GM20000 (cell line): ENCODE measurements around the gene ARF1.
A peak's percentile ranks its signal among the peaks of the same experiment; 100 is the strongest.

Experiments
- DNase-seq: peaks from one replicate; pipeline ENCODE4 v3.0.0; 2012; ENCODE audit warnings: low spot score
- CTCF ChIP-seq: IDR thresholded peaks from 2 replicates; pipeline ENCODE4 v1.5.1; 2012; ENCODE audit warnings: mild to moderate bottlenecking, control low read depth; ENCODE audit errors: extremely low read depth, missing control alignments

ARF1 gene

DNA sequence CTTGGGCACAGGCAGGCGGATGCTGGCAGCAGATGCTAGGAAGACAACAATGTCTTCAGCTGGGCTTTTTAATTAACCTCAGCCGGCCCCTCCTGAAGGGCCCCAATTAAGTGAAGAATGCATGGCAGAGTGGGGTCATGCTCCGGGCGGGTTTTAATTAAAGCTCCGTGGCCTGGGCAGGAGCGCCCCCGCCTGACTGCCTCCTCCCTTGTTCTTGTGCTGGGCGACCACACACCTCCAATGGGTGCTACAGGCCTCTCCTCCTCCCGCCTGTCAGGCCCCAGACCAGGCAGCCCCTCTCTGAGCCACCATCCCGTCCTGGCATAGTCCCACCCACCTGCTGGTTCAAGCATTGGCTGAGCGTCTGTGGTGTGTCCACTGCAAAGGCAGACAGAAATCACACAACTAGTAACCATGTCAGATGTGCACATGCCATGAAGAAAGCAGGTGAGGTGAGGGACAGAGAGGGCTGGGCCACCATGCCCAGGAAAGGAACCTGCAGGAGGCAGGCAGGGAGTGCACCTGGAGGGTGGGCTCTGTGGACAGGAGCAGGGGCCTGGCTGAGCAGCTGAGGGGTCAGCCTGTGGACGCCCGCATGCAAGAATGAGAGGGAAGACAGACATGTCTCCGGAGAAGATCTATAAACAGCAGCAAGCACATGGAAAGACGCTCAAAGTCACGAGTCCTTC lies 8.5 kb upstream of the ARF1 start:
- no peak for DNase-seq
- TF ChIP-seq CTCF: peak; percentile 35

DNA sequence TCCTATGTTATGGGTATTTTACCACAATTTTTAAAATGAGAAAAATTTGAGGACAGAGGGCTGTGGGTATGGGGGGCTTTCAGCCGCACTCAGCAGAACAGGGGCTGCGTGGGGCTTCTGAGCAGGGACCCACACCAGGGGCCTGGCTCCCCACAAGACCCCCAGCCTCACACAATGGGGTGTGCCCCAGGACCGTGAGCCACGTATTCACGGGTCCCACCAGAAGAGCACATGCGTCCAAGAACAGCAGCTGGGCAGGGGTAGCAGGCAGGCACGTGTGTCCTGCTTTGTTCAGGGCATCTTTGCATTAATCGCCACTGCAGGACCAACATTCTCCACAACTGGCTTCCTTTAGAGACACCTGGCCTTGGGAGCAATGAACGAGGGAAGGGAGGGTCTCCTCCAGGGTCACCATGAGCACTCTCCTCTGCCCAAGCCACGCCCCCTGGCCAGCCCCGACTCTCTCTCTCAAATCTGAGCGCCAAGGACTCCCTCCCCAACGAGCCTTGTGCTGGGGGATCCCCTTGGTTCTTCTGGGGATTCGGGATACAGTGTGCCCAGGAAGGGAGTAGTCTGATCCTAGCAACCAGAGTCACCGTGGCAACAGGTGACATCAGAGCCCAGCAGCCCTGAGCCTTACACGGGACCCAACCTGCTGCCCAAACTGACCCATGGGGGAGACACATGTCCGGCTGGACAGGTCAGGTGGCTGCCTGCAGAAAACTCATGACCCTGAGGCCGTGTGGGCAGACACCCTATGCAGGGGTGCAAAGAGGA lies 7.4 kb upstream of the ARF1 start:
- TF ChIP-seq CTCF: no peak
- no peak for DNase-seq

GRCh38 chr1:228075801-228076271 lies 6.7 kb upstream of the ARF1 start:
- TF ChIP-seq CTCF: no peak
- no peak for DNase-seq

GRCh38 chr1:228076796-228077430 lies 5.6 kb upstream of the ARF1 start:
- no peak for DNase-seq
- TF ChIP-seq CTCF: no peak

GRCh38 chr1:228077565-228078330 lies 4.8 kb upstream of the ARF1 start:
- no peak for DNase-seq
- TF ChIP-seq CTCF: no peak

GRCh38 chr1:228079013-228079412 lies 3.5 kb upstream of the ARF1 start:
- no peak for DNase-seq
- TF ChIP-seq CTCF: no peak
